ENCODE results near the gene HTR4.
"Not testable (repeated sequence)": the region's sequence is repeated elsewhere in the genome, so short reads cannot be mapped to it uniquely, and the experiment has no call there.

HTR4 gene

GRCh38 chr5:148474025-148474511, 180.3 kb downstream of the HTR4 start:
- peak; percentile 22 for DNase-seq (ENCODE audit: low read depth)

GRCh38 chr5:148471379-148471778, 182.9 kb downstream of the HTR4 start:
- DNase-seq (ENCODE audit: low read depth), result no peak

- DNase-seq (ENCODE audit: low read depth), result peak; percentile 47
These were observed 184.8 kb downstream of the HTR4 start for GRCh38 chr5:148469501-148469935.

GRCh38 chr5:148468746-148469145, 185.6 kb downstream of the HTR4 start:
- not testable (repeated sequence) for DNase-seq (ENCODE audit: low read depth)

GRCh38 chr5:148467958-148468357, 186.4 kb downstream of the HTR4 start:
- DNase-seq (ENCODE audit: low read depth), result no peak

- DNase-seq (ENCODE audit: low read depth), result no peak
These were observed 188.1 kb downstream of the HTR4 start for GRCh38 chr5:148466236-148466580.

GRCh38 chr5:148465381-148466235, 188.7 kb downstream of the HTR4 start:
- no peak for DNase-seq (ENCODE audit: low read depth)

GRCh38 chr5:148459669-148460068, 194.7 kb downstream of the HTR4 start:
- no peak for DNase-seq (ENCODE audit: low read depth)

- no peak for DNase-seq (ENCODE audit: low read depth)
These were observed 196.1 kb downstream of the HTR4 start for GRCh38 chr5:148458036-148458888.

GRCh38 chr5:148457183-148457620, 197.1 kb downstream of the HTR4 start:
- no peak for DNase-seq (ENCODE audit: low read depth)

GRCh38 chr5:148455185-148455584, 199.1 kb downstream of the HTR4 start:
- DNase-seq (ENCODE audit: low read depth), result no peak

GRCh38 chr5:148454576-148454975, 199.8 kb downstream of the HTR4 start:
- no peak for DNase-seq (ENCODE audit: low read depth)

- no peak for DNase-seq (ENCODE audit: low read depth)
These were observed 201.7 kb downstream of the HTR4 start for GRCh38 chr5:148452499-148453193.

- no peak for DNase-seq (ENCODE audit: low read depth)
These were observed 207.7 kb downstream of the HTR4 start for GRCh38 chr5:148446611-148447010.

GRCh38 chr5:148445578-148445977, 208.7 kb downstream of the HTR4 start:
- DNase-seq (ENCODE audit: low read depth), result no peak

GRCh38 chr5:148443998-148444397, 210.3 kb downstream of the HTR4 start:
- DNase-seq (ENCODE audit: low read depth), result peak; percentile 62

GRCh38 chr5:148443241-148443640, 211.1 kb downstream of the HTR4 start:
- DNase-seq (ENCODE audit: low read depth), result no peak

- no peak for DNase-seq (ENCODE audit: low read depth)
These were observed 215.4 kb downstream of the HTR4 start for GRCh38 chr5:148438933-148439332.

- DNase-seq (ENCODE audit: low read depth), result peak; percentile 30
These were observed 217.1 kb downstream of the HTR4 start for GRCh38 chr5:148437249-148437648.

- no peak for DNase-seq (ENCODE audit: low read depth)
These were observed 218.3 kb downstream of the HTR4 start for GRCh38 chr5:148436029-148436428.

GRCh38 chr5:148433826-148434225, 220.5 kb downstream of the HTR4 start:
- no peak for DNase-seq (ENCODE audit: low read depth)
